Natural killer cell (primary cell): ENCODE data around the gene CAMK4. TPM values are rescaled to one million over a fixed set of nuclear protein-coding genes. Genes with fewer than 3 reads are reported as not detected.

ENCODE experiments used
- ATAC-seq, 3 donors: fragments of 150-1000 bp in 2 of 3; fragments of 200-7000 bp in 1 of 3; cut with Tn5 transposase; 1 replicate in 1 of 3; 2 replicates in 2 of 3; pipeline ENCODE4 v1.10.0; 2021; ENCODE audit warnings: mild to moderate bottlenecking in 2 of 3, moderate library complexity in 2 of 3
- DNase-seq, 2 donors: peaks; one replicate each; pipeline versions ENCODE4 v3.0.0 to v3.0.0-alpha.2; 2013 to 2021; ENCODE audit warnings: mixed read lengths in 1 of 2
- H3K27ac ChIP-seq: one replicate; pipeline ENCODE4 v1.5.1; 2013; ENCODE audit warnings: mild to moderate bottlenecking, low read length
- H3K27me3 ChIP-seq: one replicate; pipeline ENCODE4 v1.6.1; 2013; ENCODE audit warnings: low read length; ENCODE audit not compliant: control insufficient read depth, insufficient read depth
- H3K36me3 ChIP-seq: one replicate; pipeline ENCODE4 v1.6.1; 2013; ENCODE audit warnings: low read length; ENCODE audit not compliant: control insufficient read depth, insufficient read depth
- H3K4me1 ChIP-seq: one replicate; pipeline ENCODE4 v1.6.1; 2013; ENCODE audit warnings: low read length; ENCODE audit not compliant: control insufficient read depth, insufficient read depth
- H3K4me3 ChIP-seq: one replicate; pipeline ENCODE4 v1.5.1; 2013; ENCODE audit warnings: low read length
- H3K9me3 ChIP-seq: one replicate; pipeline ENCODE4 v1.6.1; 2013; ENCODE audit warnings: low read length; ENCODE audit not compliant: control insufficient read depth, insufficient read depth
- H3K27ac Mint-ChIP-seq, 2 donors: one replicate each; pipeline ENCODE4 v1.8.0; 2022; ENCODE audit warnings: mild to moderate bottlenecking in 2 of 2, mixed read lengths in 2 of 2, moderate library complexity in 1 of 2
- H3K27me3 Mint-ChIP-seq, 2 donors: one replicate each; pipeline ENCODE4 v1.8.0; 2022; ENCODE audit warnings: low read depth in 2 of 2, mixed read lengths in 2 of 2
- H3K36me3 Mint-ChIP-seq: one replicate; pipeline ENCODE4 v1.8.0; 2022; ENCODE audit warnings: mixed read lengths
- H3K4me1 Mint-ChIP-seq, 2 donors: one replicate each; pipeline ENCODE4 v1.8.0; 2022; ENCODE audit warnings: mixed read lengths in 2 of 2
- H3K4me3 Mint-ChIP-seq: one replicate; pipeline ENCODE4 v1.8.0; 2022; ENCODE audit warnings: mild to moderate bottlenecking, moderate library complexity, mixed read lengths
- H3K9me3 Mint-ChIP-seq, 2 donors: one replicate each; pipeline ENCODE4 v1.8.0; 2022; ENCODE audit warnings: mixed read lengths in 2 of 2
- WGBS: methylation state at CpG from one replicate; pipeline ENCODE4 v1.1.7; 2013; ENCODE audit warnings: missing lambda C conversion rate; ENCODE audit not compliant: insufficient coverage; 5-methylcytosine and 5-hydroxymethylcytosine counted together
- intact Hi-C: fragments of 100-400 bp; cut with micrococcal nuclease; formaldehyde crosslinking; loops from one replicate; pipeline ENCODE4 v1.14.2; 2022
- total RNA-seq, 4 donors: library from RNA; stranded (reverse); fragments of 120-200 nt in 1 of 4; gene quantifications; one replicate each; pipeline versions ENCODE4 v1.2.3 to v1.2.4, GENCODE V29; 2013 to 2022
- TF ChIP-seq, protein P1 (sequence below): fragments of 200-600 bp; IDR thresholded peaks from one replicate; pipeline ENCODE4 v1.8.0; 2022; ENCODE audit warnings: antibody characterized with exemption

Gene CAMK4
- total RNA-seq, 3 donors from 2014 or later (not counting 1 experiment from before 2014, with no cell fraction given), result 0.80 to 7.9 (median 7.2) TPM

DNA sequence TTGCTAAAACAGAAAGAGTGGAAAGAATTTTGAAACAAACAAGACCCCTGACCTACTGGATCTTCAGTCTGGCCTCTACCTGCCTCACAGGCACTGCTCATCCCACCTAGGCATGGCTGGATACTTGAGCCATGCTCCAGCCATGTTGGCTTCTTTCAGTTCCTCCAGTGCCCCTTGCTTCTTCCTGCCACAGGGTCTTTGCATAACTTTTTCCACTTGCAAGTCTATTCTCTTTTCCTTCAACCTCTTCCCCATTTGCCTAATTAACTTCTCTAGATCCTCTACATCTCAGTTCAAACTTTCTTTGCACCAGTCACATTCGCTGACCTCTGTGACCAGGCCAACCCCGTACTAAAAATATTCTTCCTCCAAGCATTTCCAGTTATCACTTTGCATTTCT lies 237.8 kb downstream of the CAMK4 start:
- Histone ChIP-seq H3K27me3 (no peaks in the 10 kb centered on the region), H3K9me3 (no peaks in the 10 kb centered on the region), H3K27ac (no peak overlapping the region), H3K4me1 (no peaks in the 10 kb centered on the region), H3K36me3 (no peaks in the 10 kb centered on the region), H3K4me3 (no peak overlapping the region)
- ATAC-seq (no peak), DNase-seq (no peak)
- Mint-ChIP-seq H3K4me1 (no peaks in the 10 kb centered on the region), H3K4me3 (no peak overlapping the region), H3K27me3 (peaks cover 8 to 19% of the 10 kb centered on the region in 2 donors), H3K9me3 (peaks cover 0 to 2% of the 10 kb centered on the region in 2 donors), H3K27ac (no peak overlapping the region), H3K36me3 (no peaks in the 10 kb centered on the region)
- 89% methylated on average over 2 of the region's 2 CpGs for WGBS
- intact Hi-C loops, result no loop called here
- TF ChIP-seq, protein P1, sequence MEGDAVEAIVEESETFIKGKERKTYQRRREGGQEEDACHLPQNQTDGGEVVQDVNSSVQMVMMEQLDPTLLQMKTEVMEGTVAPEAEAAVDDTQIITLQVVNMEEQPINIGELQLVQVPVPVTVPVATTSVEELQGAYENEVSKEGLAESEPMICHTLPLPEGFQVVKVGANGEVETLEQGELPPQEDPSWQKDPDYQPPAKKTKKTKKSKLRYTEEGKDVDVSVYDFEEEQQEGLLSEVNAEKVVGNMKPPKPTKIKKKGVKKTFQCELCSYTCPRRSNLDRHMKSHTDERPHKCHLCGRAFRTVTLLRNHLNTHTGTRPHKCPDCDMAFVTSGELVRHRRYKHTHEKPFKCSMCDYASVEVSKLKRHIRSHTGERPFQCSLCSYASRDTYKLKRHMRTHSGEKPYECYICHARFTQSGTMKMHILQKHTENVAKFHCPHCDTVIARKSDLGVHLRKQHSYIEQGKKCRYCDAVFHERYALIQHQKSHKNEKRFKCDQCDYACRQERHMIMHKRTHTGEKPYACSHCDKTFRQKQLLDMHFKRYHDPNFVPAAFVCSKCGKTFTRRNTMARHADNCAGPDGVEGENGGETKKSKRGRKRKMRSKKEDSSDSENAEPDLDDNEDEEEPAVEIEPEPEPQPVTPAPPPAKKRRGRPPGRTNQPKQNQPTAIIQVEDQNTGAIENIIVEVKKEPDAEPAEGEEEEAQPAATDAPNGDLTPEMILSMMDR, result no peak

DNA sequence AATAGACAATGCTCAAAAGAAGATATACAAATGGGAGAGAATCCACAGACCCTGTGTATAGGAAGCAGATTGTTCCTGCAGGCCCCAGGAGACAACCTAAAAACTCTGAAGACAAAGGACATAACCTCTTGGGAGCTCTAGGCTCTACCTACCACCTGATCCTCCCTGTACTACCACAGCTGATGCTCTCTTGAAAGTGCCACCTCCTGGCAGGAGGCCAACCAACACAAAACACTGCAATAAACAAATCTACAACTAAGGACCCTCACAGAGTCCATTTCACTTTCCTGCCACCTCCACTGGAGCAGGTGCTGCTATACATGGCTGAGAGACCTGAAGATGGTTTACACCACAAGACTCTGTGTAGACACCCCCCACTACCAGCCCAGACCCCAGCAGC lies 239.1 kb downstream of the CAMK4 start:
- Mint-ChIP-seq H3K27ac (no peak overlapping the region), H3K4me3 (no peak overlapping the region), H3K4me1 (no peaks in the 10 kb centered on the region), H3K9me3 (peaks cover 0 to 2% of the 10 kb centered on the region in 2 donors), H3K27me3 (peaks cover 8 to 20% of the 10 kb centered on the region in 2 donors), H3K36me3 (no peaks in the 10 kb centered on the region)
- intact Hi-C loops, result no loop called here
- Histone ChIP-seq H3K27ac (no peak overlapping the region), H3K4me3 (no peak overlapping the region), H3K9me3 (no peaks in the 10 kb centered on the region), H3K27me3 (no peaks in the 10 kb centered on the region), H3K36me3 (no peaks in the 10 kb centered on the region), H3K4me1 (no peaks in the 10 kb centered on the region)
- DNase-seq (no peak), ATAC-seq (no peak)
- TF ChIP-seq, protein P1, result no peak

DNA sequence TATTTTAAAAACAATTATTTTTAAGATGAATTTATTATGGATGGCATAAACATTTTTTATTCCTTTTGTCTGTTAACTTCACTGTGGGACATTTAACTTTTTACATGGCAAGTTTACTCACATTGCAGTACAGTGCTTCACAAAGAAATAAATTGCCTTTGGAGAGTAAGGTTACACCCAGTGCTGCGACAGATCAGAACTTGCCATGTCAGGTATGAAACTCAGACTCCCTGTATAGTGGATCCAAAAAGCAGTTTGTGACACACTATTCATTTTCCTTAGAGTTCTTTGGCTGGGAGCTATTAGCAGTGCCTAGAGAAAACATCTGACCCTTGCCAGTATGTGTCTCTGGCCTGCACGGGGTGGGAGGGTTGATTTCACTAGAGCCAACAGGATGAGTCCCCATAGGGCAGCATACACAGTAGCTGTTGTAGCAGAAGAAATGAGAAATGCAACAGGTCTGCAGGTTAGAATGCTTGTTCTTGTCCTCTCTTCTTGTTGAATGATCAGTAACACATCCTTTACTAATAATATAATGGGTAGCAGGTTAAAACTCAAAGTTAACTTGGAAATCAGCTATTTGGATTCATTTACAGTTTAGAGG lies 245.2 kb downstream of the CAMK4 start:
- no peak for DNase-seq
- Mint-ChIP-seq H3K9me3 (peaks cover 0 to 2% of the 10 kb centered on the region in 2 donors), H3K36me3 (no peaks in the 10 kb centered on the region), H3K27me3 (peaks cover 7 to 12% of the 10 kb centered on the region in 2 donors), H3K27ac (no peak overlapping the region), H3K4me1 (no peaks in the 10 kb centered on the region), H3K4me3 (no peak overlapping the region)
- TF ChIP-seq, protein P1, result no peak
- no peaks in the 10 kb centered on the region for H3K9me3 ChIP-seq
- H3K27me3 ChIP-seq, result no peaks in the 10 kb centered on the region
- no peak overlapping the region for H3K4me3 ChIP-seq
- no peaks in the 10 kb centered on the region for H3K4me1 ChIP-seq
- ATAC-seq, result no peak
- no peaks in the 10 kb centered on the region for H3K36me3 ChIP-seq
- H3K27ac ChIP-seq, result no peak overlapping the region
- intact Hi-C loops, result no loop called here
- WGBS, result 97% methylated on average over 2 of the region's 2 CpGs

DNA sequence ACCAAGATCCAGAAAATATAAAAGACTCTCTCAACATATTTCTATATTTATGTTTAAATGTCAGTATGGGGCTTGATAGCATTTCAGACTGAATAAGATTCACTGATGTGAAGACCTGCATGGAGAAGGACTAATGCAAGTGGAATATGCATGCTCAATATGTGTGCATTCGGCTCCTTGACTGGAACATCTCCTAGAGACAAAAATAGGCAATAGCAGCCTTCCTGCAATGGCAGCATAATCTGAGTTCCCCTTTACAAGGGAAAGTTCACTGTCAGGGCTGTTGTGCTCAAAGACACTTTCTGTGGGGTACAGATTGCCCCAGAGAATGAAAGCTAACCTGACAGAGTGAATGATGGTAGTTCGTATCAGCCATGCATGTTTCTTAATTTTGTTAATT lies 245.7 kb downstream of the CAMK4 start:
- no peaks in the 10 kb centered on the region for H3K36me3 Mint-ChIP-seq

More for the DNA sequence above, 245.7 kb downstream of the CAMK4 start:
- no peak overlapping the region for H3K4me3 ChIP-seq
- ATAC-seq (no peak), DNase-seq (no peak)
- H3K4me1 ChIP-seq, result no peaks in the 10 kb centered on the region
- no peaks in the 10 kb centered on the region for H3K36me3 ChIP-seq
- Mint-ChIP-seq H3K4me3 (no peak overlapping the region), H3K27me3 (peaks cover 7 to 11% of the 10 kb centered on the region in 2 donors), H3K9me3 (peaks cover 0 to 2% of the 10 kb centered on the region in 2 donors), H3K4me1 (no peaks in the 10 kb centered on the region), H3K27ac (no peak overlapping the region)
- WGBS, result 72% methylated on average over 2 of the region's 2 CpGs
- TF ChIP-seq, protein P1, result no peak
- intact Hi-C loops, result no loop called here
- H3K27ac ChIP-seq, result no peak overlapping the region
- no peaks in the 10 kb centered on the region for H3K9me3 ChIP-seq
- no peaks in the 10 kb centered on the region for H3K27me3 ChIP-seq
